KMS-11 (cell line): ENCODE data around the gene MYD88.

Experiments used
- H2AFZ ChIP-seq: fragments of 200-600 bp; sonication (generic); 2 replicates; pipeline ENCODE4 v1.6.1; 2016; ENCODE audit warnings: antibody characterized with exemption, mixed run types, low read depth
- H3K27ac ChIP-seq: fragments of 200-600 bp; sonication (generic); 2 replicates; pipeline ENCODE4 v1.6.1; 2016; ENCODE audit warnings: mild to moderate bottlenecking, mixed run types
- H3K27me3 ChIP-seq: fragments of 200-600 bp; sonication (generic); 2 replicates; pipeline ENCODE4 v1.6.1; 2017; ENCODE audit warnings: mild to moderate bottlenecking, low read depth, mixed run types, moderate library complexity; ENCODE audit not compliant: insufficient read depth
- H3K36me3 ChIP-seq: fragments of 200-600 bp; sonication (generic); 2 replicates; pipeline ENCODE4 v1.6.1; 2017; ENCODE audit warnings: mild to moderate bottlenecking, mixed run types; ENCODE audit not compliant: insufficient read depth
- H3K4me1 ChIP-seq: fragments of 200-600 bp; sonication (generic); 2 replicates; pipeline ENCODE4 v1.6.1; 2016; ENCODE audit warnings: mild to moderate bottlenecking, low read depth, mixed run types; ENCODE audit not compliant: poor library complexity, severe bottlenecking
- H3K4me2 ChIP-seq: fragments of 200-600 bp; sonication (generic); 2 replicates; pipeline ENCODE4 v1.7.0; 2016; ENCODE audit warnings: mild to moderate bottlenecking, mixed run types
- H3K4me3 ChIP-seq: fragments of 200-600 bp; sonication (generic); IDR thresholded peaks from 2 replicates; pipeline ENCODE4 v1.6.1; 2017; ENCODE audit warnings: low read depth, low read length, mixed read lengths; ENCODE audit not compliant: insufficient read depth
- H3K79me2 ChIP-seq: fragments of 200-600 bp; sonication (generic); 2 replicates; pipeline ENCODE4 v1.6.1; 2016; ENCODE audit warnings: low read depth, mixed run types; ENCODE audit not compliant: insufficient read depth
- H3K9ac ChIP-seq: fragments of 200-600 bp; sonication (generic); 2 replicates; pipeline ENCODE4 v1.6.1; 2016; ENCODE audit warnings: mild to moderate bottlenecking, mixed run types
- H4K20me1 ChIP-seq: fragments of 200-600 bp; sonication (generic); 2 replicates; pipeline ENCODE4 v1.6.1; 2016; ENCODE audit warnings: mild to moderate bottlenecking, mixed run types; ENCODE audit not compliant: insufficient read depth
- CTCF ChIP-seq: fragments of 200-600 bp; sonication (generic); conservative IDR thresholded peaks from 2 replicates; pipeline ENCODE4 v1.6.1; 2017; ENCODE audit warnings: low read depth, mild to moderate bottlenecking, antibody characterized with exemption, low read length, moderate library complexity, mixed read lengths

MYD88 gene

DNA sequence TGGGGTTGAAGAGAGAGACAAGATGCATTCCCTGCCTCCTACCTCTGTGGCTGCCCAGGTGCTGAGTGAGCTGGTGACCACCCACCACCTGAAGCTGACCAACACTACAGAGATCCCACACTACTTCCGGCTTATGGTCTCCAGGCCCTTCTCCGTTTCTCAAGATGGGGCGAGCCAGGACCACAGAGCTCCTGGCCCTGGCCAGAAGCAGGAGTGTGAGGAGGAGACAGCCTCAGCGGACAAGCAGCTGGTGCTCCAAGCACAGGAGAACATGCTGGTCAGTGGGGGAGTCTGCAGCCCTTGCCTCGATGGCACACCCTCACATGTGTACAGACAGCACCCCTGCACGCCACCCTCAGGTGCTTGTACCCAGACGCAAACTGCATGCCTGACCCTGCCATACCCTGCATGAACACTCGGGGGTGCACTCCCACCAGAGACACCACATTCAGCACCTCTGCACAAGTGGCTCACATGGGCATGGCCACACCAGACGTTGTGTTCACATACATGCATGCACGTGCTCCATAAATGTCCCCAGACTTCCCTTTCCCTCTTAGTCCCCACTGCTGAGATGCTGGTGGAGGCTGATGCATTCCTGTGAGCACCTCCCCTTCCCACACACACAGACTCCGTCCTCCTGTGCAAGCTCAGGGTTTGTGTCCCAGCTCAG, 20.6 kb upstream of the MYD88 start:
- H2AFZ ChIP-seq, result no peak overlapping the region
- no peaks in the 10 kb centered on the region for H4K20me1 ChIP-seq
- no peak overlapping the region for H3K9ac ChIP-seq
- H3K36me3 ChIP-seq, result no peaks in the 10 kb centered on the region
- no peak overlapping the region for H3K4me3 ChIP-seq
- no peak overlapping the region for H3K4me2 ChIP-seq
- H3K4me1 ChIP-seq, result no peaks in the 10 kb centered on the region
- no peaks in the 10 kb centered on the region for H3K27me3 ChIP-seq
- H3K27ac ChIP-seq, result no peak overlapping the region
- TF ChIP-seq CTCF, result peak; percentile 57
- H3K79me2 ChIP-seq, result no peaks in the 10 kb centered on the region

DNA sequence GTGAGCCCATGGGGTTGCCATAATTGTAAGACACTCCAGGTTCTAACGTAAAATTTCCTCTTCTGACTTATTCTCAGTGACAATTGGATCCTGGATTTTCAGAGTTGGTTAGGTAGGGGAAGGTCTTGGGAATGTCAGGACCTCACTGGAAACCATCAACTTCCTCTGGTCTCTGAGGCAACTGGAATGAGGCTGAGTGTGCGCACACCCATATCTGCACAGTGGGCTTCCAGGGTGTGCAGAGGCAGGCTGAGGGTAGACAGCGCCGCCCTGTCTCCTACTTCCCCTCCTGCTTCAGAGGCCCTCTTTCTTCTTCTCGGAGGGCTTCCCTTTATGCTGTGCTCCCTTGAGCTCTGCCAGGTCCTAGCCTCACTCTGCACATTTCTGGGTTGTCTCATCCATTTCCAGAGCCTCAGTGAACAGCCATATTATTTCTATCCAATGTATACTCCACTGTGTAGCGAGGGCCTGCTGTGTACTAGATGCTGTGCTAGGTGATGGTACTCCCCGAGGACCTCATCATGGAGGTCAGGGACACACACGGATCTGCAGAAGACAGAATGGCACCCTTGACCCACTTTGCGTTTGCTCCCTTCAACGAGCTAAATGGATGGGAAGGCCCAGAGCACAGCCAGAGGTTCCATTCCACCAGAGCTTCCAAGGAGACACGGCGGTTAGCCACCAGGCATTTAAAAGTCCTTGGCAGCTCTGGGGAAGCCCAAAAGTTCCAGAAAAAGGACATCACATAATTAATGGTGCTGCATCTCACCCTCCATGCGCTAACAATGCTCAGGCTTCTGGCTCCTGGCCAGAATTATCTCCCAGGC, 19.8 kb upstream of the MYD88 start:
- Histone ChIP-seq H3K79me2 (no peaks in the 10 kb centered on the region), H3K27me3 (no peaks in the 10 kb centered on the region), H3K9ac (no peak overlapping the region), H3K27ac (no peak overlapping the region), H2AFZ (no peak overlapping the region), H3K4me1 (no peaks in the 10 kb centered on the region), H4K20me1 (no peaks in the 10 kb centered on the region), H3K4me2 (no peak overlapping the region), H3K36me3 (no peaks in the 10 kb centered on the region), H3K4me3 (no peak overlapping the region)
- no peak; the same call in 1 of the 2 replicates for TF ChIP-seq CTCF

GRCh38 chr3:38119248-38119544, 19.3 kb upstream of the MYD88 start:
- H2AFZ ChIP-seq, result no peak overlapping the region
- H3K27me3 ChIP-seq, result no peaks in the 10 kb centered on the region
- no peak overlapping the region for H3K27ac ChIP-seq
- TF ChIP-seq CTCF, result no peak
- H3K36me3 ChIP-seq, result no peaks in the 10 kb centered on the region
- no peak overlapping the region for H3K4me2 ChIP-seq
- H3K4me3 ChIP-seq, result no peak overlapping the region
- H4K20me1 ChIP-seq, result no peaks in the 10 kb centered on the region
- no peaks in the 10 kb centered on the region for H3K4me1 ChIP-seq
- H3K9ac ChIP-seq, result no peak overlapping the region
- no peaks in the 10 kb centered on the region for H3K79me2 ChIP-seq

GRCh38 chr3:38119821-38120692, 18.4 kb upstream of the MYD88 start:
- no peaks in the 10 kb centered on the region for H4K20me1 ChIP-seq
- no peaks in the 10 kb centered on the region for H3K36me3 ChIP-seq
- H3K4me3 ChIP-seq, result no peak overlapping the region
- H3K4me1 ChIP-seq, result no peaks in the 10 kb centered on the region
- H3K27ac ChIP-seq, result no peak overlapping the region
- no peak overlapping the region for H3K4me2 ChIP-seq
- H2AFZ ChIP-seq, result no peak overlapping the region
- TF ChIP-seq CTCF, result no peak
- H3K79me2 ChIP-seq, result no peaks in the 10 kb centered on the region
- H3K27me3 ChIP-seq, result no peaks in the 10 kb centered on the region
- no peak overlapping the region for H3K9ac ChIP-seq
